ENCODE results near the gene POLR1G. TPM values are rescaled to one million over a fixed set of nuclear protein-coding genes. Genes with fewer than 3 reads are reported as not detected.

POLR1G gene
- total and polyA plus RNA-seq, 2 donors (not counting 3 experiments of a cell fraction or from before 2014, with no cell fraction given), result 6.6 to 19.5 TPM

GRCh38 chr19:45380107-45380506 lies 26.3 kb upstream of the POLR1G start:
- no peaks in the 10 kb centered on the region for H3K79me2 ChIP-seq (ENCODE audit: control insufficient read depth, insufficient read depth, low read length)
- intact Hi-C loops (cut with micrococcal nuclease) (no loop called here), dilution Hi-C loops (cut with MboI; ENCODE audit: extremely low pct_ligation_motif_present, low sequenced_read_pairs) (no loop called here)
- no peaks in the 10 kb centered on the region for H3K27me3 ChIP-seq (ENCODE audit: control insufficient read depth in 2 of 2, insufficient read depth in 2 of 2, low read length in 2 of 2)
- peaks cover 12% of the 10 kb centered on the region for H3K4me1 ChIP-seq (ENCODE audit: control insufficient read depth, extremely low read depth, insufficient read depth, low read length)
- no peak overlapping the region for H2AFZ ChIP-seq (ENCODE audit: low read depth, low read length)
- no peak overlapping the region for H3K4me2 ChIP-seq (ENCODE audit: insufficient read depth, low read length)
- POLR2A ChIA-PET, result interaction anchor here (0.7 kb wide), 1 partner anchor 265 kb away, joined by 4 read pairs; no protein-coding TSS in a partner anchor
- H3K9ac ChIP-seq (replicated peaks; ENCODE audit: extremely low read depth, insufficient read depth, low read length), result no peak overlapping the region
- no peaks in the 10 kb centered on the region for H3K9me3 ChIP-seq (replicated peaks; ENCODE audit: control insufficient read depth, insufficient read depth, low read length)
- H4K20me1 ChIP-seq (replicated peaks; ENCODE audit: control insufficient read depth, extremely low read depth, insufficient read depth, low read length), result no peaks in the 10 kb centered on the region
- no peak overlapping the region for H3K4me3 ChIP-seq (replicated peaks in 1 of 3; ENCODE audit: insufficient read depth in 1 of 3, low read depth in 1 of 3, low read length in 3 of 3)
- CTCF ChIA-PET, result interaction anchor here (0.6 kb wide), 1 partner anchor 59 kb away, joined by 3 read pairs; no protein-coding TSS in a partner anchor
- FAIRE-seq (no peak), DNase-seq (ENCODE audit: low read depth, low spot score) (no peak)
- TF ChIP-seq FOS (IDR thresholded peaks at IDR 0.05; ENCODE audit: borderline replicate concordance, insufficient read depth, low read length) (no peak), CTCF (IDR thresholded peaks at IDR 0.05; ENCODE audit: extremely low read depth in 1 of 2, insufficient read depth in 1 of 2, low read depth in 1 of 2, low read length in 2 of 2) (no peak), GATA2 (IDR thresholded peaks at IDR 0.05; ENCODE audit: insufficient read depth, insufficient read length, low read depth, low read length) (no peak), JUN (IDR thresholded peaks at IDR 0.05; ENCODE audit: borderline replicate concordance, insufficient read depth, insufficient read length, low read depth) (no peak)
- BruUV-seq (replicated peaks), result no TSS peak
- no peaks in the 10 kb centered on the region for H3K9me1 ChIP-seq (replicated peaks; ENCODE audit: control insufficient read depth, extremely low read depth, insufficient read depth, low read length)
- H3K36me3 ChIP-seq (ENCODE audit: control insufficient read depth in 2 of 2, extremely low read depth in 1 of 2, insufficient read depth in 2 of 2, low read length in 2 of 2), result no peaks in the 10 kb centered on the region
- no peak overlapping the region for H3K27ac ChIP-seq (ENCODE audit: insufficient read depth, low read depth, low read length)

- POLR2A ChIA-PET, result no interaction called here
- H3K4me3 ChIP-seq (replicated peaks in 1 of 3; ENCODE audit: insufficient read depth in 1 of 3, low read depth in 1 of 3, low read length in 3 of 3), result no peak overlapping the region
- H3K27me3 ChIP-seq (ENCODE audit: control insufficient read depth in 2 of 2, insufficient read depth in 2 of 2, low read length in 2 of 2), result peaks cover 0 to 3% of the 10 kb centered on the region in 2 experiments
- H3K4me1 ChIP-seq (ENCODE audit: control insufficient read depth, extremely low read depth, insufficient read depth, low read length), result peaks cover 8% of the 10 kb centered on the region
- H3K79me2 ChIP-seq (ENCODE audit: control insufficient read depth, insufficient read depth, low read length), result no peaks in the 10 kb centered on the region
- H3K9ac ChIP-seq (replicated peaks; ENCODE audit: extremely low read depth, insufficient read depth, low read length), result no peak overlapping the region
- FAIRE-seq (no peak), DNase-seq (ENCODE audit: low read depth, low spot score) (no peak)
- no peak overlapping the region for H2AFZ ChIP-seq (ENCODE audit: low read depth, low read length)
- no peak for TF ChIP-seq GATA2 (IDR thresholded peaks at IDR 0.05; ENCODE audit: insufficient read depth, insufficient read length, low read depth, low read length)
- no peak for TF ChIP-seq FOS (IDR thresholded peaks at IDR 0.05; ENCODE audit: borderline replicate concordance, insufficient read depth, low read length)
- no peak for TF ChIP-seq MAX (IDR thresholded peaks at IDR 0.05; ENCODE audit: insufficient read depth, insufficient read length)
- no peak for TF ChIP-seq POLR2AphosphoS5 (IDR thresholded peaks at IDR 0.05; ENCODE audit: insufficient read depth, low read depth, low read length)
- H4K20me1 ChIP-seq (replicated peaks; ENCODE audit: control insufficient read depth, extremely low read depth, insufficient read depth, low read length), result no peaks in the 10 kb centered on the region
- CTCF ChIA-PET, result no interaction called here
- BruUV-seq (replicated peaks), result no TSS peak
- dilution Hi-C loops (cut with MboI; ENCODE audit: extremely low pct_ligation_motif_present, low sequenced_read_pairs), result no loop called here
- H3K36me3 ChIP-seq (ENCODE audit: control insufficient read depth in 2 of 2, extremely low read depth in 1 of 2, insufficient read depth in 2 of 2, low read length in 2 of 2), result no peaks in the 10 kb centered on the region
- intact Hi-C loops (cut with micrococcal nuclease), result no loop called here
- H3K9me3 ChIP-seq (replicated peaks; ENCODE audit: control insufficient read depth, insufficient read depth, low read length), result no peaks in the 10 kb centered on the region
- H3K4me2 ChIP-seq (ENCODE audit: insufficient read depth, low read length), result no peak overlapping the region
- H3K9me1 ChIP-seq (replicated peaks; ENCODE audit: control insufficient read depth, extremely low read depth, insufficient read depth, low read length), result no peaks in the 10 kb centered on the region
- no peak overlapping the region for H3K27ac ChIP-seq (ENCODE audit: insufficient read depth, low read depth, low read length)
Measured at GRCh38 chr19:45382426-45382825, 24.0 kb upstream of the POLR1G start.
